ENCODE measurements around the gene ZNF219. TPM values are rescaled to one million over a fixed set of nuclear protein-coding genes. Genes with fewer than 3 reads are reported as not detected.
A peak's percentile ranks its signal among the peaks of the same experiment; 100 is the strongest.

ZNF219 gene
- total RNA-seq, 1 donor from 2014 or later, result 44.9 TPM

DNA sequence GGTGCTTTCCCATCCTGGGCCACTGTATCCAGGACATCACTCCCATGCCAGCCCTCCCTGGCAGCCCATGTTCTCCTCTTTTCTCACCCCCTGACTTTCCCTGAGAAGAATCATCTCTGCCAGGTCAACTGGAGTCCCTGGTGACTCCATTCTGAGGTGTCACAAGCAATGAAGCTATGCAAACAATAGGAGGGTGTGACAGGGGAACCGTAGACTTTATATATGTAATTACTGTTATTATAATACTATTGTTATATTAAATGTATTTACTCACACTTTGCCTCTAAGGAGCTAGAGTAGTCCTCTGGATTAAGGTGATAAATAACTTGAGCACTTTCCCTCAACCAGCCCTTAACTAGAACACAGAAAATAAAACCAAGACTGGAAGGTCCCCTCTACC, 9.2 kb downstream of the ZNF219 start:
- intact Hi-C loops (cut with micrococcal nuclease), result no loop called here
- H3K36me3 ChIP-seq, result peaks cover 78% of the 10 kb centered on the region
- no peak overlapping the region for H3K27ac ChIP-seq (replicated peaks)
- TF ChIP-seq, protein P1, sequence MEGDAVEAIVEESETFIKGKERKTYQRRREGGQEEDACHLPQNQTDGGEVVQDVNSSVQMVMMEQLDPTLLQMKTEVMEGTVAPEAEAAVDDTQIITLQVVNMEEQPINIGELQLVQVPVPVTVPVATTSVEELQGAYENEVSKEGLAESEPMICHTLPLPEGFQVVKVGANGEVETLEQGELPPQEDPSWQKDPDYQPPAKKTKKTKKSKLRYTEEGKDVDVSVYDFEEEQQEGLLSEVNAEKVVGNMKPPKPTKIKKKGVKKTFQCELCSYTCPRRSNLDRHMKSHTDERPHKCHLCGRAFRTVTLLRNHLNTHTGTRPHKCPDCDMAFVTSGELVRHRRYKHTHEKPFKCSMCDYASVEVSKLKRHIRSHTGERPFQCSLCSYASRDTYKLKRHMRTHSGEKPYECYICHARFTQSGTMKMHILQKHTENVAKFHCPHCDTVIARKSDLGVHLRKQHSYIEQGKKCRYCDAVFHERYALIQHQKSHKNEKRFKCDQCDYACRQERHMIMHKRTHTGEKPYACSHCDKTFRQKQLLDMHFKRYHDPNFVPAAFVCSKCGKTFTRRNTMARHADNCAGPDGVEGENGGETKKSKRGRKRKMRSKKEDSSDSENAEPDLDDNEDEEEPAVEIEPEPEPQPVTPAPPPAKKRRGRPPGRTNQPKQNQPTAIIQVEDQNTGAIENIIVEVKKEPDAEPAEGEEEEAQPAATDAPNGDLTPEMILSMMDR (IDR thresholded peaks at IDR 0.05; ENCODE audit: borderline replicate concordance), result no peak
- no peak for DNase-seq
- no peaks in the 10 kb centered on the region for H3K9me3 ChIP-seq (replicated peaks)
- H3K27me3 ChIP-seq (ENCODE audit: low read depth), result no peaks in the 10 kb centered on the region
- H3K4me3 ChIP-seq, result no peak overlapping the region
- H3K4me1 ChIP-seq, result peaks cover 26% of the 10 kb centered on the region

DNA sequence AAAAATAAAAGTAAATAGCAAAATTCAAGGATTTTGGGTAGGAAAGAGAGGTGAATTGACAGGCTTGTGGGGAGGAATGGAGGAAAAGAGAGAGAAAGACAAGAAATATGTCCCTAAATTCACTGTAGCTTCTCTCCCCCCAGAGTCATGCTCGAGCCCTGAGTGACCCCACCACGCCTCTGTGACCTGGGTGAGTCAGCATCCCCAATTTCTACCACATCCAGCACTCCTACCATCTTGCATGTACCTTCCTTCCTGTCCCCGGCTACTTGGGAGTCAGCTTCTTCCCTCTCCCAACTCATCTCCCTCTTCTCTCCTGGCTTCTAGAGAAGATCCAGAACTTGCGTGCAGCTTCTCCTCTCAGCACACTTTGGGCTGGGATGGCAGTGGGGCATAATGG, 9.8 kb downstream of the ZNF219 start:
- no peaks in the 10 kb centered on the region for H3K9me3 ChIP-seq (replicated peaks)
- no peaks in the 10 kb centered on the region for H3K27me3 ChIP-seq (ENCODE audit: low read depth)
- H3K27ac ChIP-seq (replicated peaks), result no peak overlapping the region
- H3K36me3 ChIP-seq, result peaks cover 83% of the 10 kb centered on the region
- H3K4me3 ChIP-seq, result no peak overlapping the region
- intact Hi-C loops (cut with micrococcal nuclease), result no loop called here
- peaks cover 21% of the 10 kb centered on the region for H3K4me1 ChIP-seq
- DNase-seq, result no peak
- TF ChIP-seq, protein P1 (IDR thresholded peaks at IDR 0.05; ENCODE audit: borderline replicate concordance), result no peak

DNA sequence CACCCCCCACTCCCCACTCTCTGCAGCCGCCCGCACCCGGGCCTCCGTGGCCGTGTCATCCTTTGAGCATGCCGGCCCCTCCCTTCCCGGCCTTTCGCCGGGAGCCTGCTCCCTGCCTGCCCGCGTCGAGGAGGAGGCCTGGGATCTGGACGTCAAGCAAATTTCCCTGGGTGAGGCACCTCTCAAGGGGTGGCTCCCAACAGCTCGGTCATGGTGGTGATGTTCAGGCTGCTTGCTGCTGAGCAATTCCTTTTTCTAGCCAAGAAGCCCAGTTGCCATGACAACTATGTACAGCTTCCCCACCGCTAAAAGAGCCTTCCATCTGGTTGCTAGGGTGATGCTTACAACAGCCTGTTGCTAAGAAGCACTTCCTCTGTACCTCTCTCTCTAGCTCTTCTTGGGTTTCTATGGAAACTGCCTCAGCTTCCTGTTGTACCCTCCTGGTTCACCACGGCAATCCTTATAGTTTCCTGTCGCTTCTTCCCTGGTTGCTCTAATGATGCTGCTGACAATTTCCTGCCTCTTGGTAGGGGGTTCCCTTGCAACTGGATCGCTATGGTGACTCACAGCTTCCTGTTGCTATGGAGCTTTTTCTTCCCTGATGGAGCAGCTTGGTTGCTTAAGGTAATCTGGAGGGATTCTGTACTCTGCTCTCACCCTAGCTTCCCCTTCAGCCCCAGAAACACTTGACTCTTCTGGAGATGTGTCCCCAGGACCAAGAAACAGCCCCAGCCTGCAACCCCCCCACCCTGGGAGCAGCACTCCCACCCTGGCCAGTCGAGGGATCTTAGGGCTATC, 11.0 kb downstream of the ZNF219 start:
- TF ChIP-seq, protein P1 (IDR thresholded peaks at IDR 0.05; ENCODE audit: borderline replicate concordance), result no peak
- H3K36me3 ChIP-seq, result peaks cover 90% of the 10 kb centered on the region
- H3K27me3 ChIP-seq (ENCODE audit: low read depth), result no peaks in the 10 kb centered on the region
- H3K9me3 ChIP-seq (replicated peaks), result no peaks in the 10 kb centered on the region
- no peak for DNase-seq
- no peak overlapping the region for H3K4me3 ChIP-seq
- intact Hi-C loops (cut with micrococcal nuclease), result no loop called here
- H3K4me1 ChIP-seq, result peaks cover 16% of the 10 kb centered on the region
- peak overlapping the region; percentile 27 for H3K27ac ChIP-seq (replicated peaks)

DNA sequence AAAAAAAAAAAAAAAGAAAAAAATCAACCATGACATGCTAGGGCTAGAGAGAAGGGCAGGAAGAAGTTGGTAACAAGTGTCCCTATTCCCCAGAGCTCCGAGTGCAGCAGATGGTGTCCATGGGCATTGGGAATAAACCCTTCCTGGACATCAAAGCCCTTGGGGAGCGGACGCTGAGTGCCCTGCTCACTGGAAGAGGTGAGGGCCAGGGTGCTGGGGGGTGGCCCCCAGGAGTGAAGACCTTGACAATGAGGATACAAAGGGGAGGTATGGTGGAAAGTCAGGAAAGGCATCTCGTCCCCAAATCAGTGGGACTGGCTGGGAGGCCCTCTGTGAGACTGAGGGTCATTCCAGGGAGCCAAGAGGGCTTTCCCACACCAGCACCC, 11.6 kb downstream of the ZNF219 start:
- Histone ChIP-seq H3K4me1 (peaks cover 11% of the 10 kb centered on the region), H3K36me3 (peaks cover 91% of the 10 kb centered on the region), H3K4me3 (no peak overlapping the region), H3K9me3 (replicated peaks) (no peaks in the 10 kb centered on the region), H3K27me3 (ENCODE audit: low read depth) (no peaks in the 10 kb centered on the region), H3K27ac (replicated peaks) (peak overlapping the region; percentile 27)
- TF ChIP-seq, protein P1 (IDR thresholded peaks at IDR 0.05; ENCODE audit: borderline replicate concordance), result no peak
- DNase-seq, result no peak
- intact Hi-C loops (cut with micrococcal nuclease), result no loop called here

DNA sequence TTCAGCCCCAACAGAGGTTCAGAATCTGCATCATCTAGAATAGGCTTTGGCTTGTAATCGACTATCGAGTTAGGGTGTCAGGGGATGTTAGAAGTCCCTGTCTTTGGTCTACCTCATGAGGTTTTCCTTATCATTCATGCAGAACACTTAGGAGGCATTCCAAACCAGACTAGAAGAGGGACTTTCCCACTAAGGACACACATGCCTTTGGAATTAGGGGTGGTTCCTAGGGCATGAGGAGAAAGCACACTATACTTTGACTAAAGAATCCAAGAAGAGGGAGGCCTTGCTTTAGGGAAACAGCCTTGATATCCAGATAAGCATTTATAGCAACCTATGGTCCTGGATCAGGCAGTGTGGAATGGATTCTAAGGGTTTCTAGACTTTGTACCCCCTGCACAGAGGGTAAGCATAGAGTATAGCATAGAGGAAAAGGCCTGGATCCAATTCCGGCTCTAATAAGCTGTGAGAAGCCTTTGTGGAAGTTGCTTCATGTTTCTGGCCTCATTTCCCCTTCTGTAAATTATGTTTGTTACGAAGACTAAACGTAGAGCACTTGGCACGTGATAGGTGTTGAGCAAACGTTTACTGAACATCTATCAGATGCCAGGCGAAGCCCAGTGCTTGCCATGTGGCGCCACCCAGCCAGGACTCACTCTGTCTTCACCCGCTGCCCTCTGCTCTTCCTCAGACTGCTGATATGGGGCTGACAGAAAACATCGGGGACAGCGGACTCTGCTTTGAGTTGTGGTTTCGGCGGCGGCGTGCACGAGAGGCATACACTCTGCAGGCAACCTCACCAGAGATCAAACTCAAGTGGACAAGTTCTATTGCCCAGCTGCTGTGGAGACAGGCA, 13.2 kb downstream of the ZNF219 start:
- H3K27me3 ChIP-seq (ENCODE audit: low read depth), result no peaks in the 10 kb centered on the region
- H3K4me3 ChIP-seq, result no peak overlapping the region
- H3K9me3 ChIP-seq (replicated peaks), result no peaks in the 10 kb centered on the region
- intact Hi-C loops (cut with micrococcal nuclease), result no loop called here
- TF ChIP-seq, protein P1 (IDR thresholded peaks at IDR 0.05; ENCODE audit: borderline replicate concordance), result no peak
- peaks cover 11% of the 10 kb centered on the region for H3K4me1 ChIP-seq
- peak overlapping the region; percentile 58 for H3K27ac ChIP-seq (replicated peaks)
- no peak for DNase-seq
- H3K36me3 ChIP-seq, result peaks cover 91% of the 10 kb centered on the region

All from left ventricle myocardium inferior (tissue), 1 donor.